Hepatocyte (in vitro differentiated cells): ENCODE measurements around the gene DSTN.

Source experiments
- EZH2 ChIP-seq: fragments of 200-600 bp; sonication (generic); IDR thresholded peaks from 2 replicates; pipeline ENCODE4 v1.6.1; 2016; ENCODE audit warnings: antibody characterized with exemption, mild to moderate bottlenecking, borderline replicate concordance
- EZH2phosphoT487 ChIP-seq: fragments of 200-600 bp; sonication (generic); IDR thresholded peaks from one replicate; pipeline ENCODE4 v1.6.1; 2018; ENCODE audit warnings: antibody characterized with exemption, mild to moderate bottlenecking, low read depth, moderate library complexity; ENCODE audit not compliant: unreplicated experiment, severe bottlenecking
- TF ChIP-seq, protein P1 (sequence below): fragments of 200-600 bp; sonication (generic); IDR thresholded peaks from 2 replicates; pipeline ENCODE4 v1.5.1; 2016; ENCODE audit warnings: antibody characterized with exemption, mild to moderate bottlenecking; ENCODE audit not compliant: poor library complexity

DNA sequence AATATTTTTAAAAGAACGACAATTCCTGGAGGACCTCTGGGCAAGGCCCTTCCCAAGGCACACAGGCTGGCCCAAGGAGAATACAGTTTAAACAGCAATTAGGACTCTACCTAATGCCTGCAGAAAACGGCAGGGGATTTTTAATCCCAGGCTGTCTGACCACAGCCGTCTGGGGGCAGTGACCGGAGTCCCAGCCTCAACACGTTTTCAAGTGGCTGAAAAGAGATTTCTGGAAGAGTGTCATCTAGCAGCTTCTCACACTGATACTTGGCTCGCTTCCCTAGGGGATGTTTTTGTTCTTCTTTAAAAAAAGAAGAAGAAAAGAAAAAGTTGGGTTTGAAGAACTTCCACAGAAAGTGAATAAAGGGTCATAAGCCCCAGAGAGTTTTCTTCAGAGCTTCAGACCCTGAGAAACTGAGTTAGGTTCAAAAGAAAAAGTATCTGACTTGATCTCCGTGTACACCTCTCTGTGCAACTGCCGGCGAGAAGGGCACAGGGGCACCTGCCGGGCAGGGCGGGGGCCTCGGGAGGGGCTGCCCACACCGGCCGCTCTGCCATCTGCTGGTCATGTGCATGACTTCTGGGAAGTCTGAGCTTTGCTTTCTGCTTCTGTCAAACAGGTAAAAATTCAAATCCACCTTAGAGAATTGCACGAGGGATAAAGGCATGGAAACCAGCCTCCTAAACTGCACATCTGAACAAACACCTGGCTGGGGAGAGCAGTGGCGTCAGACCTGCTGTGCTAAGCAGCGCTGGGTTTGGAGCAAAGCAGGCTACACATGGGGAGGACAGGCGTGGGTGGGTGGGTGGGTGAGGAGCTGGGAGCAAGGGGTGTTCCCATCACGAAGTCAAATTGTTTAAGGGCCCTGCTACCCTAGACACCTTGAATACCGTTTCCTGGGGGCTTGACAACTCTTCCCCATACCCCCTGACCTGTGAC is 79.2 kb downstream of the DSTN start:
- no peak for TF ChIP-seq EZH2phosphoT487
- TF ChIP-seq, protein P1, sequence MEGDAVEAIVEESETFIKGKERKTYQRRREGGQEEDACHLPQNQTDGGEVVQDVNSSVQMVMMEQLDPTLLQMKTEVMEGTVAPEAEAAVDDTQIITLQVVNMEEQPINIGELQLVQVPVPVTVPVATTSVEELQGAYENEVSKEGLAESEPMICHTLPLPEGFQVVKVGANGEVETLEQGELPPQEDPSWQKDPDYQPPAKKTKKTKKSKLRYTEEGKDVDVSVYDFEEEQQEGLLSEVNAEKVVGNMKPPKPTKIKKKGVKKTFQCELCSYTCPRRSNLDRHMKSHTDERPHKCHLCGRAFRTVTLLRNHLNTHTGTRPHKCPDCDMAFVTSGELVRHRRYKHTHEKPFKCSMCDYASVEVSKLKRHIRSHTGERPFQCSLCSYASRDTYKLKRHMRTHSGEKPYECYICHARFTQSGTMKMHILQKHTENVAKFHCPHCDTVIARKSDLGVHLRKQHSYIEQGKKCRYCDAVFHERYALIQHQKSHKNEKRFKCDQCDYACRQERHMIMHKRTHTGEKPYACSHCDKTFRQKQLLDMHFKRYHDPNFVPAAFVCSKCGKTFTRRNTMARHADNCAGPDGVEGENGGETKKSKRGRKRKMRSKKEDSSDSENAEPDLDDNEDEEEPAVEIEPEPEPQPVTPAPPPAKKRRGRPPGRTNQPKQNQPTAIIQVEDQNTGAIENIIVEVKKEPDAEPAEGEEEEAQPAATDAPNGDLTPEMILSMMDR, result peak; percentile 44
- TF ChIP-seq EZH2, result no peak
